ENCODE measurements around the gene NOD1.

- no peak for TF ChIP-seq EZH2 (IDR thresholded peaks at IDR 0.05; ENCODE audit: insufficient read depth, poor library complexity, severe bottlenecking)
- TF ChIP-seq EZH2phosphoT487 (IDR thresholded peaks at IDR 0.05; ENCODE audit: insufficient read depth, low read depth): no peak
Measured at GRCh38 chr7:30522159-30522558, 43.6 kb upstream of the NOD1 start.

Data from GM23248 (cell line).